Stimulated activated CD8-positive, alpha-beta memory T cell treated with anti-CD3 and anti-CD28 coated beads, Interleukin-7, amount 100 ng/mL, for 4 hours (primary cell): ENCODE data around the gene OR4X1.
"Not testable (repeated sequence)": the region's sequence is repeated elsewhere in the genome, so short reads cannot be mapped to it uniquely, and the experiment has no call there.

ENCODE experiments used
- DNase-seq, 2 donors: peaks; one replicate each; pipeline ENCODE4 v3.0.0-alpha.2; 2020; ENCODE audit warnings: low read depth in 2 of 2

Gene OR4X1

GRCh38 chr11:48263423-48263911 lies at the start of gene OR4X1:
TSS of gene OR4X1 (plus strand) at chr11:48263861. CDS start at chr11:48263861, 0 bp downstream.
- DNase-seq = no peak

- no peak for DNase-seq
Measured at GRCh38 chr11:48216510-48216909, 47.2 kb upstream of the OR4X1 start, which contains the start of gene OR4B1. TSS of gene OR4B1 (plus strand) at chr11:48216810. CDS start at chr11:48216810, 0 bp downstream.

GRCh38 chr11:48228761-48229160 lies 34.9 kb upstream of the OR4X1 start:
- DNase-seq = no peak

GRCh38 chr11:48230057-48230456 lies 33.6 kb upstream of the OR4X1 start:
- not testable (repeated sequence) for DNase-seq

- DNase-seq = no peak
Measured at GRCh38 chr11:48237727-48238126, 25.9 kb upstream of the OR4X1 start.

GRCh38 chr11:48242501-48242900 lies 21.2 kb upstream of the OR4X1 start:
- no peak for DNase-seq

- DNase-seq = no peak
Measured at GRCh38 chr11:48244804-48245203, 18.9 kb upstream of the OR4X1 start, which contains the start of gene OR4X2. TSS of gene OR4X2 (plus strand) at chr11:48245104. CDS start at chr11:48245104, 0 bp downstream.

GRCh38 chr11:48248902-48249301 lies 14.8 kb upstream of the OR4X1 start:
- no peak for DNase-seq

GRCh38 chr11:48261600-48261999 lies 2.1 kb upstream of the OR4X1 start:
- DNase-seq = no peak

GRCh38 chr11:48270621-48271020 lies 7.0 kb downstream of the OR4X1 start:
- no peak for DNase-seq

GRCh38 chr11:48272606-48273005 lies 8.9 kb downstream of the OR4X1 start:
- DNase-seq = no peak

GRCh38 chr11:48305923-48306322 lies 42.3 kb downstream of the OR4X1 start, which contains the start of gene OR4S1:
TSS of gene OR4S1 (plus strand) at chr11:48306223. CDS start at chr11:48306223, 0 bp downstream.
- DNase-seq = no peak

GRCh38 chr11:48307760-48308386 lies 44.2 kb downstream of the OR4X1 start:
- DNase-seq = peak; percentile 18 to 52

GRCh38 chr11:48313590-48313989 lies 49.9 kb downstream of the OR4X1 start:
- not testable (repeated sequence) for DNase-seq
